Stomach (tissue), 4 donors: Measurements from ENCODE around the gene FZR1.
"Not testable (repeated sequence)": the region's sequence is repeated elsewhere in the genome, so short reads cannot be mapped to it uniquely, and the experiment has no call there.

Source experiments
- EP300 ChIP-seq: sonication (generic); formaldehyde crosslinking; IDR thresholded peaks from one replicate; pipeline ENCODE4 v1.6.1; 2017; ENCODE audit warnings: antibody characterized with exemption
- POLR2A ChIP-seq, 4 donors: fragments of 450-650 bp; IDR thresholded peaks; one replicate each; pipeline ENCODE4 v1.6.1; 2016; ENCODE audit warnings: antibody characterized with exemption in 4 of 4, control low read depth in 2 of 4, mild to moderate bottlenecking in 1 of 4, moderate library complexity in 1 of 4
- POLR2AphosphoS5 ChIP-seq, 3 donors: sonication (generic); formaldehyde crosslinking; IDR thresholded peaks; one replicate each; pipeline ENCODE4 v1.6.1; 2016; ENCODE audit warnings: antibody characterized with exemption in 3 of 3
- TF ChIP-seq, protein P1 (sequence below), 7 experiments: fragments of 450-650 bp in 4 of 7; fragments of 200-600 bp in 3 of 7; sonication (generic) in 3 of 7; IDR thresholded peaks; one replicate each; pipeline ENCODE4 v1.5.1; 2016 to 2019; ENCODE audit warnings: antibody characterized with exemption in 7 of 7, control low read depth in 2 of 7, mild to moderate bottlenecking in 1 of 7

DNA sequence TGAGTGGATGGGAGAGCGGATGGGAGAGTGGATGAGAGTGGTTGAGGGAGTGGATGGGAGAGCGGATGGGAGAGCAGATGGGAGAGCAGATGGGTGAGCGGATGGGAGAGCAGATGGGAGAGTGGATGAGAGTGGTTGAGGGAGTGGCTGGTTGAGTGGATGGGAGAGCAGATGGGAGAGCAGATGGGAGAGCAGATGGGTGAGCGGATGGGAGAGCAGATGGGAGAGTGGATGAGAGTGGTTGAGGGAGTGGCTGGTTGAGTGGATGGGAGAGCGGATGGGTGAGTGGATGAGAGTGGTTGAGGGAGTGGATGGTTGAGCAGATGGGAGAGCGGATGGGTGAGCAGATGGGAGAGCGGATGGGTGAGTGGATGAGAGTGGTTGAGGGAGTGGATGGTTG is 23.2 kb downstream of the FZR1 start:
- TF ChIP-seq, protein P1, sequence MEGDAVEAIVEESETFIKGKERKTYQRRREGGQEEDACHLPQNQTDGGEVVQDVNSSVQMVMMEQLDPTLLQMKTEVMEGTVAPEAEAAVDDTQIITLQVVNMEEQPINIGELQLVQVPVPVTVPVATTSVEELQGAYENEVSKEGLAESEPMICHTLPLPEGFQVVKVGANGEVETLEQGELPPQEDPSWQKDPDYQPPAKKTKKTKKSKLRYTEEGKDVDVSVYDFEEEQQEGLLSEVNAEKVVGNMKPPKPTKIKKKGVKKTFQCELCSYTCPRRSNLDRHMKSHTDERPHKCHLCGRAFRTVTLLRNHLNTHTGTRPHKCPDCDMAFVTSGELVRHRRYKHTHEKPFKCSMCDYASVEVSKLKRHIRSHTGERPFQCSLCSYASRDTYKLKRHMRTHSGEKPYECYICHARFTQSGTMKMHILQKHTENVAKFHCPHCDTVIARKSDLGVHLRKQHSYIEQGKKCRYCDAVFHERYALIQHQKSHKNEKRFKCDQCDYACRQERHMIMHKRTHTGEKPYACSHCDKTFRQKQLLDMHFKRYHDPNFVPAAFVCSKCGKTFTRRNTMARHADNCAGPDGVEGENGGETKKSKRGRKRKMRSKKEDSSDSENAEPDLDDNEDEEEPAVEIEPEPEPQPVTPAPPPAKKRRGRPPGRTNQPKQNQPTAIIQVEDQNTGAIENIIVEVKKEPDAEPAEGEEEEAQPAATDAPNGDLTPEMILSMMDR (IDR thresholded peaks at IDR 0.05): not testable (repeated sequence)
- TF ChIP-seq POLR2A (IDR thresholded peaks at IDR 0.05); POLR2AphosphoS5 (IDR thresholded peaks at IDR 0.05); EP300: not testable (repeated sequence)
